Activated naive CD4-positive, alpha-beta T cell treated with anti-CD3 and anti-CD28 coated beads, Interleukin-2, amount 50 U/mL, for 72 hours (primary cell): Measurements from ENCODE around the gene PDGFC. TPM values are rescaled to one million over a fixed set of nuclear protein-coding genes. Genes with fewer than 3 reads are reported as not detected.
"Not testable (repeated sequence)": the region's sequence is repeated elsewhere in the genome, so short reads cannot be mapped to it uniquely, and the experiment has no call there.

Experiments
- ATAC-seq, 2 donors: fragments of 150-1000 bp; cut with Tn5 transposase; 2 replicates each; pipeline ENCODE4 v1.10.0; 2021; ENCODE audit warnings: mild to moderate bottlenecking in 2 of 2, moderate library complexity in 2 of 2
- DNase-seq, 2 donors: peaks; one replicate each; pipeline ENCODE4 v3.0.0; 2021 to 2022; ENCODE audit warnings: low spot score in 2 of 2
- H3K27ac Mint-ChIP-seq, 2 donors: one replicate each; pipeline ENCODE4 v1.8.0; 2022; ENCODE audit warnings: mild to moderate bottlenecking in 2 of 2, mixed read lengths in 2 of 2
- H3K36me3 Mint-ChIP-seq, 2 donors: one replicate each; pipeline ENCODE4 v1.8.0; 2022; ENCODE audit warnings: mixed read lengths in 2 of 2
- H3K9me3 Mint-ChIP-seq, 2 donors: one replicate each; pipeline ENCODE4 v1.8.0; 2022; ENCODE audit warnings: mixed read lengths in 2 of 2
- total RNA-seq, 2 donors: library from RNA; stranded (reverse); gene quantifications; one replicate each; pipeline ENCODE4 v1.2.3, GENCODE V29; 2022

PDGFC gene
- total RNA-seq, 2 donors from 2014 or later = not detected

- Mint-ChIP-seq H3K27ac (no peak overlapping the region), H3K9me3 (peaks cover 4 to 10% of the 10 kb centered on the region in 2 donors), H3K36me3 (no peaks in the 10 kb centered on the region)
- DNase-seq = no peak
- no peak for ATAC-seq
These were observed 24.8 kb downstream of the PDGFC start for GRCh38 chr4:156946516-156947424.

GRCh38 chr4:156945532-156945931 lies 26.1 kb downstream of the PDGFC start:
- ATAC-seq (no peak), DNase-seq (no peak)
- Mint-ChIP-seq H3K36me3 (no peaks in the 10 kb centered on the region), H3K9me3 (peaks cover 4 to 10% of the 10 kb centered on the region in 2 donors), H3K27ac (no peak overlapping the region)

- Mint-ChIP-seq H3K9me3 (peaks cover 4 to 10% of the 10 kb centered on the region in 2 donors), H3K36me3 (no peaks in the 10 kb centered on the region), H3K27ac (no peak overlapping the region)
- ATAC-seq (no peak), DNase-seq (no peak)
These were observed 28.6 kb downstream of the PDGFC start for GRCh38 chr4:156942991-156943390.

DNA sequence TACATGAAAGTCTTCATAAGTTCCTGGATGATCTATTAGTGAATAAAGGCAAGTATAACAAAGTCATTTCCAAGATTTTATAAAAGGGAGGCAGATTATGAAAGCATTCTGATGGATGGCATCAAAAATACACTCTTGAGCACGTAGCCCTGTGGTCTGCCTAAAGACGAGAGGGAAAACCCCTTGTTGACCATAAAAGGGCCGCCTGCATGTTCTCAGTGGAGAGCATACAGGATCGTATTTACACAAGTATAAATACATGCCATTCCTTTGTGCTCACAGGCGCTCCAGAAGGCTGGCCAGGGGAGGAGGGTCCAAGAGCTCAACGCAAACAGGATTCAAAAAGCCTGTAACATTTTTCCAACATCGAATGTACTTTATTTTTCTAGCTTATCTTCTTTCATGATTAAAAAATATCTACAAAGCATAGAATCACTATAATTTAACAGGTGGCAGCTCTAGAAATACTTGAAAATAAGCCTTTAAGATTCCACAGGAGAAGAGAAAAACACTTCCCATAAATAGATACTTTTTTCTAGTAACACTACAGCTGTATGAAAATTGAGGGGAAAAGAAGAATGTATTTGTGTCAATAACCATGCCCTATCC lies 29.6 kb downstream of the PDGFC start:
- Mint-ChIP-seq H3K27ac (no peak overlapping the region), H3K36me3 (no peaks in the 10 kb centered on the region), H3K9me3 (peaks cover 4 to 10% of the 10 kb centered on the region in 2 donors)
- ATAC-seq (no peak), DNase-seq (no peak)

DNA sequence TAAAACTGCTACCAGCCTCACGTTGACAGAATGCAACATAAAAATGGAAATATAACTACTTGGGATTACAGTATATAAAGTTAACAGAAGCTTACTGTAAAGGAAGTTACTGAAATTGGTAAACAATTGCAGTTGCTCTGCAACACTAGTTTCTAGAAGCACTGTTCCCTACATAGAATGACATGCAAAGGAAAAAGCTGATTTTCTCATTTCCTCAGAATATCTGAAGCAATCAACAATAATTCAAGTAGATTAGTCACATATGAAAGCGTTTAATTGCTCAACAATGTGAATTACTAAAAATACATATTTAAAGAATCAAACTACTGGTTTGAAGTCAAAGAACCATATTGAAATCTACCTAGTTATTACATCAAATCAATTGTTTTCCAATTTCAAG lies 31.8 kb downstream of the PDGFC start:
- Mint-ChIP-seq H3K27ac (no peak overlapping the region), H3K9me3 (peaks cover 8% of the 10 kb centered on the region in 2 donors), H3K36me3 (no peaks in the 10 kb centered on the region)
- DNase-seq = no peak
- no peak for ATAC-seq

- ATAC-seq = no peak
- H3K36me3 Mint-ChIP-seq = no peaks in the 10 kb centered on the region
- H3K9me3 Mint-ChIP-seq = peaks cover 4 to 6% of the 10 kb centered on the region in 2 donors
- H3K27ac Mint-ChIP-seq = no peak overlapping the region
- DNase-seq = no peak
These were observed 32.5 kb downstream of the PDGFC start for GRCh38 chr4:156939139-156939538.

DNA sequence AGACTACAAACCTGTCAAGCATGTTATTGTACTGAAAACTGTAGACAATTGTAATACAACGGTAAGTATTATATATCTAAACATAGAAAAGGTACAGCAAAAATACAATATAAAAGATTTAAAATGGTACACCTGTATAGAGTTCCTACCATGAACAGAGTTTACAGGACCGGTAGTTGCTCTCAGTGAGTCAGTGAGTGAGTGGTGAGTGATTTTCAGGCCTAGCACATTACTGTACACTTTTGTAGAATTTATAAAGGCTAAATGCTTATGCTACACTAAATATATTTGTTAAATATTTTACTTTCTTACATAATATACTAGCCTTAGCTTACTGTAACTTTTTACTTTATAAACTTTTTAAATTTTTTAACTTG lies 37.4 kb downstream of the PDGFC start:
- ATAC-seq = no peak

DNA sequence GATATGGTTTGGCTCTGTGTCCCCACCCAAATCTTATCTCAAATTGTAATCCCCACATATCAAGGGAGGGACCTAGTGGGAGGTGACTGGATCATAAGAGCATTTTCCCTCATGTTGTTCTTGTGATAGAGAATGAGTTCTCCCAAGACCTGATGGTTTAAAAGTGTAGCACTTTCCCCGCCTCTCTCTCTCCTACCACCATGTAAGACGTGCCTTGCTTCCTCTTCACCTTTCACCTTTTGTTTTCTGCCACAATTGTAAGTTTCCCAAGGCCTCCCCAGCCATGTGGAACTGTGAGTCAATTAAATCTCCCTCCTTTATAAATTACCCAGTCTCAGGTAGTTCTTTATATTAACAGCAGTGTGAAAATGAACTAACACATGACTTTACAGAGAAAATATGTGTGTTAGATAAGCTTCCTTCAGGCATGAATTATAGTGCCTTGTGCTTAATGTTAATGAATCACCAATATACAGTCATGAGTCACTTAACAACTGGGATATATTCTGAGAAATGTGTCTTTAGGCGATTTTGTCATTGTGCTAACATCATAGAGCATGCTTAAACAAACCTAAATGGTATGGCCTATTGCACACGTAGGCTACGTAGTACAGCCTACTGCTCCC lies 37.9 kb downstream of the PDGFC start:
- no peaks in the 10 kb centered on the region for H3K36me3 Mint-ChIP-seq
- ATAC-seq = no peak
- DNase-seq = no peak
- no peak overlapping the region for H3K27ac Mint-ChIP-seq
- H3K9me3 Mint-ChIP-seq = peaks cover 2 to 6% of the 10 kb centered on the region in 2 donors

More for the DNA sequence above, 37.4 kb downstream of the PDGFC start:
- no peak for DNase-seq
- H3K27ac Mint-ChIP-seq = no peak overlapping the region
- H3K36me3 Mint-ChIP-seq = no peaks in the 10 kb centered on the region
- H3K9me3 Mint-ChIP-seq = peaks cover 0 to 6% of the 10 kb centered on the region in 2 donors

DNA sequence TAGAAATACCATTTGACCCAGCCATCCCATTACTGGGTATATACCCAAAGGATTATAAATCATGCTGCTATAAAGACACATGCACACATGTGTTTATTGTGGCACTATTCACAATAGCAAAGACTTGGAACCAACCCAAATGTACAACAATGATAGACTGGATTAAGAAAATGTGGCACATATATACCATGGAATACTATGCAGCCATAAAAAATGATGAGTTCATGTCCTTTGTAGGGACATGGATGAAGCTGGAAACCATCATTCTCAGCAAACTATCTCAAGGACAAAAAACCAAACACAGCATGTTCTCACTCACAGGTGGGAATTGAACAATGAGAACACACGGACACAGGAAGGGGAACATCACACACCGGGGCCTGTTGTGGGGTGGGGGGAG lies 39.2 kb downstream of the PDGFC start:
- ATAC-seq, H3K27ac Mint-ChIP-seq, DNase-seq: not testable (repeated sequence)

GRCh38 chr4:156931267-156931666 lies 40.3 kb downstream of the PDGFC start:
- DNase-seq = no peak
- no peak overlapping the region for H3K27ac Mint-ChIP-seq
- H3K9me3 Mint-ChIP-seq = peaks cover 3 to 9% of the 10 kb centered on the region in 2 donors
- no peak for ATAC-seq
- no peaks in the 10 kb centered on the region for H3K36me3 Mint-ChIP-seq

More for the DNA sequence above, 39.2 kb downstream of the PDGFC start:
- not testable (repeated sequence) for H3K36me3 Mint-ChIP-seq
- H3K9me3 Mint-ChIP-seq = peaks cover 3 to 13% of the 10 kb centered on the region in 2 donors

GRCh38 chr4:156929386-156930105 lies 42.1 kb downstream of the PDGFC start:
- Mint-ChIP-seq H3K27ac (no peak overlapping the region), H3K36me3 (no peaks in the 10 kb centered on the region), H3K9me3 (peaks cover 9 to 14% of the 10 kb centered on the region in 2 donors)
- DNase-seq (no peak), ATAC-seq (no peak)

DNA sequence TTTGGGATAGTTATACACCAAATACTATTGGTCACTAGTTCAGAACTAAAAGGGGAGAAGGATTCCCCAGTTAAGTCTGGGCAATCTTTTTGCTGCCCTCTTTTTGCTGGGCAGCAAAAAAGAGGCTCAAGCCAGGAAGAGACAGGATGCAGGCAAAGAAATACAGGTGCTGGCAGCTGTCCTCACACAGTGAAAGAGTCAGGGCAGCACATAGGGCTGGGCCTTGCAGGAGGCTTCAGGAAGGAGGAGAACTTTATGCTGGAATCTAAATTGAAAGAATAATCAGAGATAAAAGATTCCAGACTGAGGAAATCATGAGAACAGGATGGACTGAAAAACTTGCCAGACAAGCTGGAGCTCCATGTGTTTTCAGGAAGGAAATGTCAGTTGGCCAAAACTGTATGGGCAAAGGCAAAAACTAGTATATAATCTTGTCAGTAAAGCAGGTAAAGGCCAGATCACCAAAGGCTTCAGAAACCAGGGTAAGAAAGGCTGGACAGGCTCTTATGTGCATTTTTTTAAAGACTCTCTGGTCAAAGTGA lies 46.8 kb downstream of the PDGFC start:
- DNase-seq (no peak), ATAC-seq (no peak)
- Mint-ChIP-seq H3K9me3 (peaks cover 19 to 24% of the 10 kb centered on the region in 2 donors), H3K27ac (no peak overlapping the region), H3K36me3 (no peaks in the 10 kb centered on the region)

DNA sequence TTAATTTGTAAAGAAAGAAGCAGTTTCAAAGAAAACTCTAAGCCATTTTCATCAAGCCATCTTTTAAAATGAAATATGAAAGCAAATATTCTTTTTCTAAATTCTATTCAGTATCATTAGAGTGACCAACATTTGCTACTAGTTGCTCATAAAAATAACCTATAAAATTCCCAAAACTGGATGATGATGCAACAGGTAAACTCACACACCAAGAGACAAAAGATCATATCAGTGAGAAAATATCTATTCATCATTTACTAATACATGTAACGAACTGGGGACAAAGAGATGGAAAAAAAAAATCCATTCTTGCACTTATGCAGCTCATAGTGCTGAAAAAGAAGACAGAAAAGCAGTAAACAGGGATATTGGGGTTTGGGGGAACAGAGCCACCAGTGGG lies 48.1 kb downstream of the PDGFC start:
- ATAC-seq = no peak
- H3K9me3 Mint-ChIP-seq = peaks cover 16 to 24% of the 10 kb centered on the region in 2 donors
- H3K27ac Mint-ChIP-seq = no peak overlapping the region
- no peak for DNase-seq
- no peaks in the 10 kb centered on the region for H3K36me3 Mint-ChIP-seq

- ATAC-seq (no peak), DNase-seq (no peak)
- Mint-ChIP-seq H3K36me3 (no peaks in the 10 kb centered on the region), H3K9me3 (peaks cover 7 to 10% of the 10 kb centered on the region in 2 donors), H3K27ac (no peak overlapping the region)
These were observed 56.4 kb downstream of the PDGFC start for GRCh38 chr4:156915221-156915620.

DNA sequence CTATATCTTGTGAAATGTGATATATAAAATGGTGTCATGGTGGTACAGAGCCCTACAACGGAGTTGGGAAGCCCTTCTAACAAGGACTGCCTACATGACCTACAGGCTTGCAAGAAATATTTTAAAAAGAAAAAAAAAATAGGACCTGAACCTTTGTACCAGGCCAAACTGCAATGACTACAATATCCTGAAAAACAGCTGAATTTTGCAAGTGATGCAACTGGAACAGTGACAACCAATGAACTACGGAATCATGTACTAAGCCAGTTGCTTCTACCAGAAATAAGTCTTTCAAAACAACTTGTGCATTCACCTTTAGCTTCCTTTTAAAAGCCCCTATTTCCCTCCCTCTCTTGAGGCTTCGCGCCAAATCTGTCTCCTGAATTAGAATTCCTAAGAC lies 58.4 kb downstream of the PDGFC start:
- no peak for ATAC-seq
- DNase-seq = no peak
- Mint-ChIP-seq H3K27ac (no peak overlapping the region), H3K36me3 (no peaks in the 10 kb centered on the region), H3K9me3 (peaks cover 4 to 10% of the 10 kb centered on the region in 2 donors)

DNA sequence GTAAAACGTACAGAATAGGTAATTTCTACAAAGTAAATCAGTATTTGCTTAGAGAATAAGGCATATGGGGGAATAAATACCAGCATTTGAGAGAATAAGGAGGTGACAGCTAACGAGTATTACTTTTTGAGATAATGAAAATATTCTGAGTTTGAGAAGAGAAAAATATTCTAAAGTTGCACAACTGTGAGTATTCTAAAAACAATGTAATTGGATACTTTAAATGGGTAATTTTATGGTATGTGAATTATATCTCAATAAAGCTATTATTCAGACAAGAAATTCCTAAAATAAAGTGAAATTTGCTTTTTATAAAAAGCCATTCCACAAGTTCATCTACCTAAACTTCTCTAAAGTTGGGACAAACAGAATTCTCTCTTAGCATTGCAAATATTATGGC lies 62.6 kb downstream of the PDGFC start:
- DNase-seq (no peak), ATAC-seq (no peak)
- H3K9me3 Mint-ChIP-seq = peaks cover 4 to 5% of the 10 kb centered on the region in 2 donors
- no peaks in the 10 kb centered on the region for H3K36me3 Mint-ChIP-seq
- no peak overlapping the region for H3K27ac Mint-ChIP-seq
